Superior temporal gyrus (tissue), 1 donor: ENCODE measurements around the gene SH3BP4.

Experiments
- DNase-seq: peaks from one replicate; pipeline ENCODE4 v3.0.0-alpha.2; 2016; ENCODE audit errors: extremely low spot score

SH3BP4 gene

GRCh38 chr2:234945339-234945873 is 6.4 kb upstream of the SH3BP4 start:
- no peak for DNase-seq

- DNase-seq, result no peak
These were observed 4.3 kb upstream of the SH3BP4 start for GRCh38 chr2:234947556-234947955.

- peak; percentile 61 for DNase-seq
These were observed 1.9 kb upstream of the SH3BP4 start for GRCh38 chr2:234949762-234950434.

GRCh38 chr2:234950435-234950729 is 1.4 kb upstream of the SH3BP4 start:
- no peak for DNase-seq

GRCh38 chr2:234950730-234951663 is 820 bp upstream of the SH3BP4 start:
- peak; percentile 21 for DNase-seq

GRCh38 chr2:234952270-234953115 is 676 bp downstream of the SH3BP4 start:
- peak; percentile 30 for DNase-seq

- DNase-seq, result peak; percentile 41
These were observed 1.6 kb downstream of the SH3BP4 start for GRCh38 chr2:234953116-234954031.

GRCh38 chr2:234954551-234954992 is 2.8 kb downstream of the SH3BP4 start:
- DNase-seq, result peak; percentile 45

GRCh38 chr2:234955091-234955591 is 3.3 kb downstream of the SH3BP4 start:
- DNase-seq, result peak; percentile 58

GRCh38 chr2:234955971-234956509 is 4.2 kb downstream of the SH3BP4 start:
- DNase-seq, result no peak

- DNase-seq, result no peak
These were observed 6.0 kb downstream of the SH3BP4 start for GRCh38 chr2:234957834-234958135.

- DNase-seq, result no peak
These were observed 6.5 kb downstream of the SH3BP4 start for GRCh38 chr2:234958311-234958710.

- no peak for DNase-seq
These were observed 7.1 kb downstream of the SH3BP4 start for GRCh38 chr2:234958746-234959395.

- peak; percentile 86 for DNase-seq
These were observed 8.6 kb downstream of the SH3BP4 start for GRCh38 chr2:234960175-234961088.

- no peak for DNase-seq
These were observed 10.0 kb downstream of the SH3BP4 start for GRCh38 chr2:234961784-234962183.

- no peak for DNase-seq
These were observed 12.2 kb downstream of the SH3BP4 start for GRCh38 chr2:234963773-234964615.

GRCh38 chr2:234964631-234965461 is 13.0 kb downstream of the SH3BP4 start:
- DNase-seq, result no peak
